ENCODE results near the gene UBN2.
"Not testable (repeated sequence)": the region's sequence is repeated elsewhere in the genome, so short reads cannot be mapped to it uniquely, and the experiment has no call there.

DNA sequence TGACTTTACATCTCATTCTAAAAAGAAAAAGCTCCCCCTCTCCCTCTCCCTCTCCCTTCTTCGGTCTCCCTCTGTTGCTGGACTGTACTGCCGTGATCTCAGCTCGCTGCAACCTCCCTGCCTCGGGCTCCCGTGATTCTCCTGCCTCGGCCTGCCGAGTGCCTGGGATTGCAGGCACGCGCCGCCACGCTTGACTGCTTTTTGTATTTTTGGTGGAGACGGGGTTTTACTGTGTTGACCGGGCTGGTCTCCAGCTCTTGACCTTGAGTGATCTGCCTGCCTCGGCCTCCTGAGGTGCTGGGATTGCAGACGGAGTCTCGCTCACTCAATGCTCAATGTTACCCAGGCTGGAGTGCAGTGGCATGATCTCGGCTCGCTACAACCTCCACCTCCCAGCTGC, 6.2 kb upstream of the UBN2 start:
- not testable (repeated sequence) for TF ChIP-seq POLR2A, POLR2AphosphoS5 (IDR thresholded peaks at IDR 0.05)
- TF ChIP-seq, protein P1, sequence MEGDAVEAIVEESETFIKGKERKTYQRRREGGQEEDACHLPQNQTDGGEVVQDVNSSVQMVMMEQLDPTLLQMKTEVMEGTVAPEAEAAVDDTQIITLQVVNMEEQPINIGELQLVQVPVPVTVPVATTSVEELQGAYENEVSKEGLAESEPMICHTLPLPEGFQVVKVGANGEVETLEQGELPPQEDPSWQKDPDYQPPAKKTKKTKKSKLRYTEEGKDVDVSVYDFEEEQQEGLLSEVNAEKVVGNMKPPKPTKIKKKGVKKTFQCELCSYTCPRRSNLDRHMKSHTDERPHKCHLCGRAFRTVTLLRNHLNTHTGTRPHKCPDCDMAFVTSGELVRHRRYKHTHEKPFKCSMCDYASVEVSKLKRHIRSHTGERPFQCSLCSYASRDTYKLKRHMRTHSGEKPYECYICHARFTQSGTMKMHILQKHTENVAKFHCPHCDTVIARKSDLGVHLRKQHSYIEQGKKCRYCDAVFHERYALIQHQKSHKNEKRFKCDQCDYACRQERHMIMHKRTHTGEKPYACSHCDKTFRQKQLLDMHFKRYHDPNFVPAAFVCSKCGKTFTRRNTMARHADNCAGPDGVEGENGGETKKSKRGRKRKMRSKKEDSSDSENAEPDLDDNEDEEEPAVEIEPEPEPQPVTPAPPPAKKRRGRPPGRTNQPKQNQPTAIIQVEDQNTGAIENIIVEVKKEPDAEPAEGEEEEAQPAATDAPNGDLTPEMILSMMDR (IDR thresholded peaks at IDR 0.05): not testable (repeated sequence)
